Loucy (cell line): ENCODE data around the gene FHIP1A.

Source experiments
- H2AFZ ChIP-seq: fragments of 200-600 bp; sonication (generic); 2 replicates; pipeline ENCODE4 v1.6.0; 2016; ENCODE audit warnings: antibody characterized with exemption, mild to moderate bottlenecking, low read length, moderate library complexity
- H3F3A ChIP-seq: fragments of 200-600 bp; 2 replicates; pipeline ENCODE4 v1.6.0; 2016; ENCODE audit warnings: antibody characterized with exemption, low read depth, mild to moderate bottlenecking
- H3K27me3 ChIP-seq: fragments of 200-600 bp; sonication (generic); 2 replicates; pipeline ENCODE4 v1.6.1; 2014; ENCODE audit warnings: low read length, mild to moderate bottlenecking; ENCODE audit not compliant: insufficient read depth, poor library complexity, severe bottlenecking
- H3K36me3 ChIP-seq: fragments of 200-600 bp; sonication (generic); 2 replicates; pipeline ENCODE4 v1.6.1; 2016; ENCODE audit warnings: low read length; ENCODE audit not compliant: insufficient read depth
- H3K4me1 ChIP-seq: fragments of 200-600 bp; sonication (generic); 2 replicates; pipeline ENCODE4 v1.5.1; 2014; ENCODE audit warnings: low read length, mild to moderate bottlenecking; ENCODE audit not compliant: insufficient read depth, poor library complexity, severe bottlenecking
- H3K4me2 ChIP-seq: fragments of 200-600 bp; sonication (generic); 2 replicates; pipeline ENCODE4 v1.6.0; 2014; ENCODE audit warnings: antibody characterized with exemption, low read length, low read depth, mild to moderate bottlenecking; ENCODE audit not compliant: poor library complexity, severe bottlenecking
- H3K4me3 ChIP-seq: fragments of 200-600 bp; sonication (generic); 2 replicates; pipeline ENCODE4 v1.5.1; 2014; ENCODE audit warnings: low read length, mild to moderate bottlenecking, mixed read lengths; ENCODE audit not compliant: poor library complexity, severe bottlenecking
- H3K79me2 ChIP-seq: fragments of 200-600 bp; sonication (generic); 2 replicates; pipeline ENCODE4 v1.6.1; 2014; ENCODE audit warnings: low read length; ENCODE audit not compliant: insufficient read depth
- H3K9ac ChIP-seq: fragments of 200-600 bp; sonication (generic); 2 replicates; pipeline ENCODE4 v1.6.0; 2014; ENCODE audit warnings: mild to moderate bottlenecking, low read depth, low read length, moderate library complexity; ENCODE audit not compliant: poor library complexity, severe bottlenecking
- H3K9me2 ChIP-seq: fragments of 200-600 bp; sonication (generic); replicated peaks from 2 replicates; pipeline ENCODE4 v1.6.1; 2016; ENCODE audit warnings: low read depth, low read length, mixed read lengths
- H3K9me3 ChIP-seq: fragments of 200-600 bp; sonication (generic); 2 replicates; pipeline ENCODE4 v1.6.1; 2014; ENCODE audit warnings: mild to moderate bottlenecking, antibody characterized with exemption, low read length, low read depth; ENCODE audit not compliant: insufficient read depth
- H4K20me1 ChIP-seq: fragments of 200-600 bp; sonication (generic); 2 replicates; pipeline ENCODE4 v1.6.0; 2014; ENCODE audit warnings: antibody characterized with exemption, low read length, mild to moderate bottlenecking; ENCODE audit not compliant: insufficient read depth, poor library complexity, severe bottlenecking
- EZH2phosphoT487 ChIP-seq: fragments of 200-600 bp; IDR thresholded peaks from 2 replicates; pipeline ENCODE4 v1.6.1; 2018; ENCODE audit warnings: antibody characterized with exemption, mild to moderate bottlenecking, moderate library complexity, borderline replicate concordance
- TF ChIP-seq, protein P1 (sequence below): fragments of 200-600 bp; sonication (generic); conservative IDR thresholded peaks from 2 replicates; pipeline ENCODE4 v1.5.1; 2014; ENCODE audit warnings: mild to moderate bottlenecking, antibody characterized with exemption, low read length

FHIP1A gene

DNA sequence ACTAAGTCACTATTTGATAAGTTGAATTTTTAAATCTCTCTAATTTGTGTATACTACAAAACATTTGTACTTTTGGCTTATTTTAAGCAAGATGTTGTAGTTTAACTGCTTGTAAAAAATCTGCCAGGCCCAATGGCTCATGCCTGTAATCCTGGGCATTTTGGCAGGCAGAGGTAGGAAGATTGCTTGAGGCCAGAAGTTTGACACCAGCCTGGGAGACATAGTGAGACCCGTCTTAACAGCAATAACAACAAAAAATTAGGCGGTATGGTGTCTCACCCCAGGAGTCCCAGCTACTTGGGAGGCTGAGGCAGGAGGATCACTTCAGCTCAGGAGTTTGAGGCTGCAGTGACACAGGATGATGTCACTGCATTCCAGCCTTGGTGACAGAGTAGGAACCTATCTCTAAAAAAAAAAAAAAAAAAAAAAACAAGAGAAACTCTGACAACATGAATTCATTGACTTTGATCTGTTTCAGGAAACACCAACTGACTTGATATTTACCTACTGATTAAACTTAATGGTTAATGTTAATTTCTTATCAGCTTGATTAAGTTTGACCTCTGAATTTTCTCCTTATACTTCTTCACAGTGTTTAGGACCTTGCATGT lies 8.9 kb downstream of the FHIP1A start:
- H3K27me3 ChIP-seq = no peaks in the 10 kb centered on the region
- H3K9ac ChIP-seq = no peak overlapping the region
- H3F3A ChIP-seq = no peaks in the 10 kb centered on the region
- no peaks in the 10 kb centered on the region for H4K20me1 ChIP-seq
- H2AFZ ChIP-seq = no peak overlapping the region
- H3K4me1 ChIP-seq = no peaks in the 10 kb centered on the region
- H3K4me2 ChIP-seq = no peak overlapping the region
- H3K79me2 ChIP-seq = no peaks in the 10 kb centered on the region
- no peaks in the 10 kb centered on the region for H3K9me3 ChIP-seq
- H3K36me3 ChIP-seq = no peaks in the 10 kb centered on the region
- H3K4me3 ChIP-seq = no peak overlapping the region
- TF ChIP-seq EZH2phosphoT487 = no peak
- TF ChIP-seq, protein P1, sequence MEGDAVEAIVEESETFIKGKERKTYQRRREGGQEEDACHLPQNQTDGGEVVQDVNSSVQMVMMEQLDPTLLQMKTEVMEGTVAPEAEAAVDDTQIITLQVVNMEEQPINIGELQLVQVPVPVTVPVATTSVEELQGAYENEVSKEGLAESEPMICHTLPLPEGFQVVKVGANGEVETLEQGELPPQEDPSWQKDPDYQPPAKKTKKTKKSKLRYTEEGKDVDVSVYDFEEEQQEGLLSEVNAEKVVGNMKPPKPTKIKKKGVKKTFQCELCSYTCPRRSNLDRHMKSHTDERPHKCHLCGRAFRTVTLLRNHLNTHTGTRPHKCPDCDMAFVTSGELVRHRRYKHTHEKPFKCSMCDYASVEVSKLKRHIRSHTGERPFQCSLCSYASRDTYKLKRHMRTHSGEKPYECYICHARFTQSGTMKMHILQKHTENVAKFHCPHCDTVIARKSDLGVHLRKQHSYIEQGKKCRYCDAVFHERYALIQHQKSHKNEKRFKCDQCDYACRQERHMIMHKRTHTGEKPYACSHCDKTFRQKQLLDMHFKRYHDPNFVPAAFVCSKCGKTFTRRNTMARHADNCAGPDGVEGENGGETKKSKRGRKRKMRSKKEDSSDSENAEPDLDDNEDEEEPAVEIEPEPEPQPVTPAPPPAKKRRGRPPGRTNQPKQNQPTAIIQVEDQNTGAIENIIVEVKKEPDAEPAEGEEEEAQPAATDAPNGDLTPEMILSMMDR = no peak
- no peaks in the 10 kb centered on the region for H3K9me2 ChIP-seq

- H4K20me1 ChIP-seq = no peaks in the 10 kb centered on the region
- no peak overlapping the region for H3K9ac ChIP-seq
- H3K4me3 ChIP-seq = no peak overlapping the region
- TF ChIP-seq, protein P1 = no peak
- TF ChIP-seq EZH2phosphoT487 = no peak
- no peaks in the 10 kb centered on the region for H3K4me1 ChIP-seq
- no peaks in the 10 kb centered on the region for H3K9me2 ChIP-seq
- H3K4me2 ChIP-seq = no peak overlapping the region
- no peaks in the 10 kb centered on the region for H3K27me3 ChIP-seq
- H3F3A ChIP-seq = no peaks in the 10 kb centered on the region
- no peaks in the 10 kb centered on the region for H3K9me3 ChIP-seq
- H3K36me3 ChIP-seq = no peaks in the 10 kb centered on the region
- no peaks in the 10 kb centered on the region for H3K79me2 ChIP-seq
- H2AFZ ChIP-seq = no peak overlapping the region
Measured at GRCh38 chr4:151418385-151418784, 9.4 kb downstream of the FHIP1A start.

DNA sequence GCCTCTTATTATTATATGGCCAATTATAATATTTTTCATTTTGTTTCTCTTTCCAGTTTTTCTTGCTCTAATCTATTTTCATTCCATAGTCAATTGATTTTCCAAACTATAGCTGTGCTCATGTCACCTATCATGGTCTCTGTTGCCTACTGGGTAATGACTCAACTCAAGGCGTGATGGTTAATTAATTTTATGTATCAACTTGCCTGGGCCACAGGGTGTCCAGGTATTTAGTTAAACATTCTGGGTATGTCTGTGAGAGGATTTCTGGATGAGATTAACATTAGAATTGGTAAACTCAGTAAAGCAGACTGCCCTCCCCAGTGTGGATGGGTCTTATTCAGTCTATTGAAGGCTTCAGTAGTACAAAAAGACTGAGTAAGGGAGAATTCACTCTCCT lies 9.9 kb downstream of the FHIP1A start:
- Histone ChIP-seq H3K27me3 (no peaks in the 10 kb centered on the region), H3K4me2 (no peak overlapping the region), H3F3A (no peaks in the 10 kb centered on the region), H3K4me1 (no peaks in the 10 kb centered on the region), H3K36me3 (no peaks in the 10 kb centered on the region), H3K9ac (no peak overlapping the region), H3K79me2 (no peaks in the 10 kb centered on the region), H3K9me2 (no peaks in the 10 kb centered on the region), H3K4me3 (no peak overlapping the region), H3K9me3 (no peaks in the 10 kb centered on the region), H4K20me1 (no peaks in the 10 kb centered on the region), H2AFZ (no peak overlapping the region)
- TF ChIP-seq, protein P1 = no peak
- no peak for TF ChIP-seq EZH2phosphoT487
